Colon (tissue), 2 donors: ENCODE data around the gene TPCN2.

Experiments used
- FAIRE-seq: peaks from 2 replicates; lab custom pipeline; 2012; peaks lifted over from hg19 to GRCh38; lab: Jason Lieb, UNC
- donor health status: control.
- donor health status: control.

TPCN2 gene

DNA sequence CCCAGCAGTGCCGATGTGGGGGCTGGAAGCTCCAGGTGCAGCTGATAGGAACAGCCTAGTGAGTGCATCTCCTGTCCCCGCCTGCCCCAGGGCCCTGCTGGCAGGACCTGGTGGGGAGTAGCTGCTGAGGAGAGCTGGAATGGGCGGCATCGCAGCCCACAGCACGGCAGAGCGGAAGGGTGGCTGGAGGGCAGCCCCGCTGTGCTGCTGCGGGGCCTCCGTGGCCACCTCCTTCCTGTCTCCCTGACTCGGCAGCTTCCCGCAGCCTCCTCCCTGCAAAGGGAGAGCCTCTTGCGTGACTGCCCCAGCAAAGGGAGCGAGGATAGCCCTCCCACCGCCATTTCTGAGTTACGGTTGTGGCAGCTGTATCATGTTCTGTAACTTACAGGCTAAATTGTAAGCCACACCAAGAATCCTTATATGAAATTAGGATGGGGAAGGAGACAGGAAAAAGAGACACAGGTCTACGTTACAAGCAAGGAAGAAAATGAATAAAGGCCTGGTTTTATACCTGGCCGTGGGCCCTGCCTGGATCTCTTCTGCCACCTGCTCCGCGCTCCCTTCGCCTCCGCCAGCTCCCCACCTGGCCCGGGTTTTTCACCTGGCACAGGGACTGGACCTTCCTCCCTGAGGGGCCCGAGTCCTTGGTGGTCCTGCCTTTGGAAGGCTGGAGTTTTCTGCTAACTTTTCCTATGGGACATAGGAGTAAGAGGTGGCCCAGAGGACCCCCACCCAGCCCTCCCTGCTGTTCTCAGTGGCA, 10.0 kb downstream of the TPCN2 start:
- FAIRE-seq: no peak

DNA sequence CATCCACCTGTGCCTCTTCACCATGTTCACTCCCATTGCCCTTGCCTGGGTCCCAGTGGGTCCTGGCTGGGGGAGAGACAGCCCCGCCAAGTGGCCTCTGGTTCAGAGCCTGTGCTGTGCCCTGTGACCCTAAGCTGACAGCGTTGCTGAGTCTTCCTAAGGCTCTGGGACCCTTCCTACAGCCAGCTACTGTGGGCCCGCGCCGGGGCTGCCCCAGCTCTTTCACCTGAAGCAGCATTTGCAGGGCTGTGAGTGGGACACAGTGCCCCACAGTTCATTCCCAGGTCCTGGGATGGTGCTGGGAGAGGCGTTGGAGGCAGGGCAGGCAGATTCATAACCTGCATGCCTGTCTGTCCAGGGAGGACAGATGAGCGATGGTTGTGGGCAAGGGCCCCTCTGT, 10.7 kb downstream of the TPCN2 start:
- FAIRE-seq: no peak

DNA sequence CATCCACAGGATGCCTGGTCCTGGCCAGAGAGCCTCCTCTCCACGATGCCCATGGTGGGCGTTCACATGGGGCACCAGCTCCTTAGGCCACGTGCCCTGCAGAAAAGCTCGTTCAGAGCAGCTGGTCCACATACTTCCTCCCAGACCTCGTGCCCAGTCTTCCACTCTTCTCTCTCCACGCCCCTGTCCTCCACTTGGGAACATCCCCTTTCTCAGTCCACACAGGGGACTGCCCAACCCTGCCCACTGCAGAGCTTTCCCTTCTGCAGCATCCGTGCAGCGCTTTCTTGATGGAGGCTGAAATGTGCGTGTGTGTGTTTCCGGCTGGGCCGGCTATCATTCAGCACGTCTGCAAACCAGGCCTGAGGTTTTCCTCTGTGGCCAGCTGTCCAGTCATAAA, 11.3 kb downstream of the TPCN2 start:
- FAIRE-seq: no peak

DNA sequence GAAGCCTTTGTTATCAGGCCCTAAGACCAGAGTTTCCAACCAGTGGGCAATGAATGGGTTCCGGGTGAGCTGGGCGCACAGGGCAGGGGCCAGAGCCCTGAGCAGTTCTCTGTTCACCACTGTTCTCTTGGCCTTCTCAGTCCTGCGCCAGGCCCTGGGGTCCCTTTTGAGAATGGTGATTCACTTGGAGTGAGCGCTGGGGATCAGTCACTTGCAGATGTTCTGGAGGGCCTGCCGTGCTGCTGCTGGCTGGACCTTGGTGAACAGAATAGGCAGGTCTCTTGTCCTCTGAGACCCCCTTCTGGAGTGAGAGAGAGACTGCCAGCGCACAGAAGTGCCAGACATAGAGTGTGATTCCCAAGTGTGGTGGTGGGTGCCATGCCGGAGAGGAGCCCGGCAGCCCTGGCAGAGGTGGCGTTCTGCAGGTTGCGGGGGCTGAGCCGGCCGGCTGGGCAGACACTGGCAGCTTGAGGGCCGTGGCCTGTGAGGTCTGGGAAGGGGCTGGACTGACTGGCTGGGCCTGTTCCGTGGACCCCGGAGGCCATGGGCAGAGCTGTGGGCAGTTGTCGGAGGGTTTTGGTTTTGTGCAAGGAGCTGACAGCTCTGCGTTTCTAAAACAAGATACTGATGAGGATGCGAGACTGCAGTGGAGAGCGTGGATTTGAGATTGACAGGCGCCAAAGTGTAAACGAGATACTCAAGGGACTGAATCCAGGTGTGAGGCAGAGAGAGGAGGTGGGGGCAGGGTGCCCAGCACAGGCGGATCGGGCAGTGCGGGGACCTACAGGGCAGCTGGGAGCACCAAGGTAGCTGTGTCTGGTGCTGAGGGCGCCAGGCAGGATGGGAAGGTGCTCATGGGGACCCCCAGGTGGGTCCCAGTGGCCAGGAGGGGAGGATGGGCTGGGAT, 12.3 kb downstream of the TPCN2 start:
- no peak for FAIRE-seq

DNA sequence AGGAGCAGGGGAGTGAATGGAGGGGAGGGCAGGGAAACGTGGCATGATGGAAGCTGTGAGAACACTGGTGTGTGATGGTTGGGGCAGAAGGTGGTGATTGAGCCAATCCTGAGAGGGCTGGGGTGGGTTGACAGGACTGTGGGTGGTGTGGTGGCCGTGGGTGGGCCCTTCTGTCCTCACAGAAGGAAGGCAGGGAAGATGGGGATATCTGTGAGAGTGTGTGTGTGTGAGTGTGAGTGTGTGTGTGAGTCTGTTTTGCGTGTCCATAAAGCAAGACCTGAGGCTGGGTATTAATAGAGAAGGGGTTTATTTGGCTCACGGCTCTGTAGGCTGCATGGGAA, 13.0 kb downstream of the TPCN2 start:
- no peak for FAIRE-seq

DNA sequence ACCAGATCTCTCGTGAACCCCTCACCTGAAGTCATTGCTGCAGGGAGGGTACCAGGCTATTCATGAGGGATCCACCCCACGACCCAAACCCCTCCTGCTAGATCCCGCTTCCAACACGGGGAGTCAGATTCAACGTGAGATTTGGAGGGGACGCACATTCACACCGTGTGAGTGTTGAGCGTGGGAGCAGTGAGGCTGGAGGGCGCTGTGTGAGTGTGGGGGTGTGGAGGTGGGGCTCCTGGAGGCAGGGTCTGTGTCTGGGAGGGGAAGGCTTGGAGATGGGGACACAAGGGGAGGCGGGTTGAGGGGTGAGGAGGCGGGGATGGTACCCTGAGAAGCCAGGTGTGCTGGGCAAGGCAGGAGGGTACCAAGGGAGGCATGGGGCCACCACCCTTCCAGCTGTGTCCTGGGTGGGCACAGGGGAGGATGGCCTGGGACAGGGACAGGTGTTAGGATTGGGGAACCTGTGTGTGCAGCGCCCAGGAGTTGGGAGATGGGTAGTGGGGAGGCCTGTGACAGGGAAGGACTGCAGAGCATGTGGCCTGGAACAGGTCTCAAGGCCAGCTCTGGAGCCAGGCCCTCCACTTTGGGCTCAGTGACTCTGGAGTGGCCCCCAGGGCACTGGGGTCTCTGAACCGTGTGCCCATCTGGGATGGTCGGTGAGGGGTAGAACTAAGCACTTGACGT, 13.6 kb downstream of the TPCN2 start:
- no peak for FAIRE-seq

DNA sequence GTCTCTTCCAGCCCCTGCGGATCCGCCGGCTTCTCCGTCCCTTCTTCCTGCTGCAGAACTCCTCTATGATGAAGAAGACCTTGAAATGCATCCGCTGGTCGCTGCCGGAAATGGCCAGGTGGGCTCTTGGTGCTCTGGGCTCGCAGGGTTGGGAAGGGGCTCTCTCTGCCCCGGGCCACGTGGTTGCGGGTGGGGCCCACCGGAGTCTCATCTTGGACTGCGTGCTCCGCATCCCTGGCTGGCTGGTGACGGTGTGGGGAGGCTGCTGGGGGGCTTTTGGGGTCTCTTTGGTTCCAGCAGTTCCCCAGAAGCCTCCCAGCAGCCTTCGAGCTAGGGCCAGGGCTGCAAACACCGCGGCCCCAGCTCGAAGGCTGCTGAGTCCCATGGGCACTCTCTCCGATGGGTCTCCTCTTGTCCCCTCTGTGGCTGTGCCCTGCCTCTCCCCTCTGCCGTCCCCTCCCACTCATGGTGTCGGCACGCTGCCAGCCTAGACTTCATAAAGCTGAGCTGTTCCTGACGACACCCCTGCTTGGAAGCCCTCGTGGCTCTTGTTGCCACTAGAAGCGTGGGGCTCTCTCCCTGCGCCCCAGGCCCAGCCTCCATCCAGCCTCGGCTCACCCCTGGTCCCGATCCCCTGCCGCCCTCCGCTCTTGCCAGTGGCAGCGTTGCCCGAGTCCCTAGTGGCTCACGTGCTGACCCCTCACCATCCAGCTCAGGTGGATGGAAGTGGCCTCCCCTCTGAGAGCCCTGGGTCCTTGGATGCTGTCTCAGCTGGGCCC, 14.3 kb downstream of the TPCN2 start:
- FAIRE-seq: no peak

DNA sequence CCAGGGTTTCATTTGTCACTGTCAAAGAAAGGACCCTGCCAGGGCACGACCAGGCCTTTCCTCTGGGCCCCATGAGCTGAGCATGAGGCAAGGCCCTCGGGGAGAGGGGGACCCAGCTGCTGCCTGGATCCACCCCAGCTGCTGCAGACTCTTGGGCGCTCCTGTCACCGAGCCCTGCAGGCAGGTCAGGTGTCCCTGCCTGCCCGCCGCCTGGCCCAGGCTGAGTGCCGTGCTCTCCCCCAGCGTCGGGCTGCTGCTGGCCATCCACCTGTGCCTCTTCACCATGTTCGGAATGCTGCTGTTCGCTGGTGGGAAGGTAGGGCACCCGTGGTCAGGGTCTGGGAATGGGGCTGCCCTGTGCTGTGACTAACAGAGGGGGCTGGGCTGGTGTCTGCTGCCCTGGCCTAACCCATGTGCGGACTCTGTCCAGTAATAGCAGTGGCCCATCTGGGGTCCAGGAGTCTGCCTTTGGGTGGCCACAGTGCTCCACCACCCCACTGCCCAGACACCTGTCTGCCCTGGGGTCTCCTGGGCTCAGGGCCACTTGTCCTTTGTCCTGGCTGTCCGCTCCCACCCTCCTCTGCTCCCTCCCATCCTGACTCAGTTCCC, 15.0 kb downstream of the TPCN2 start:
- FAIRE-seq: no peak

DNA sequence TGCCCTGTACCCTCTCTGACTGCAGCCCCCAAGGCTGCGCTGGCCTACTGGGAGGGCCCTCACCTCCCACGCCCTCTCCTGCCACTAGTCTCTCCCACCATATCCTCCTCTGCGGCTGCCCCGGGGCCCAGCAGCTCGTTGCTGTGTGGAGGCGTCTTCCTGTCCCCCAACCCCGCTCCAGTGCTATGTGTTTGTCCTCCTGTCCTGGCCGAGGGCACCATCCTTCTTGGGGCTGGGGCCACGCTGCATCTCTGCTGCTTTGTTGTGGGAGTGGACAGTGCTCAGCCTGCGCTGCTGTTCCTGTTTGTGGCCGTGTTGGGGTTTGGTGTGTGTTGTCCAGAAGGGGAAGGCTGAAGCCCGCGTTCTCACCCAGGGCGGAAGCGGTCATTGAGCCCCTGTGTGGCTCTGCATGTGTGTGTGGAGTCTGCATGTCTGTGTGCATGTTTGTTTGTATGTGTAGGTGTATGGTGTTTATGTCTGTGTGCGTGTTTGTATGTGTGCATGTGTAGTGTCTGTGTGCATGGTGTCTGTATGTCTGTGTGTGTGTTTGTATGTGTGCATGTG, 15.7 kb downstream of the TPCN2 start:
- no peak for FAIRE-seq

DNA sequence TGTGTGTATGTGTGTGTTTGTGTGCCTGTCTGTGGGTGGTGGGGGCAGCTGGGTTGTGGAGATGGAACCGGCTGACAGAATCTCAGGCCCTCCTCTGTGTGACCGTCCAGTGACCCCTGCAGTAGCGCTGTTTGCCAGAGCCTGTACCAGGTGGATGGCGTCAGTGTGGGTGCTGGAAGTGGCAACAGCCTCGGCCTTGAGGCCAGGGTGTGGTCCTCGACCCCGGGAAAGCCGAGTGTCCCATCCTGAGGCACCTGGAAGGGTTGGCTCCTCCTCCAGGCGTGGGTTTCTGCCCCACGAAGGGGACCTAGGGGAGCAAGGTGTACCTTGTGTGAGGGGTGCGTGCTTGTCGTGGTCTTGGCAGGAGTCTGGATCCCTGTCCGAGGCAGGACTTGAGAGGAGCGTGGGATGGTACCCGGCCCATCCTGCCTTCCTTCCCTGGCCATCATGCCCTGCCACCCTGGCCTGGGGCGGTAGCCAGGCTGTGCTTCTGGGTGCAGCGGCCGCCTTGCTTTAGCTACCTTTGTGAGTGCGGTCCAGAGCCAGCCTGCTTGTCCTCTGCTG, 16.5 kb downstream of the TPCN2 start:
- FAIRE-seq: no peak

DNA sequence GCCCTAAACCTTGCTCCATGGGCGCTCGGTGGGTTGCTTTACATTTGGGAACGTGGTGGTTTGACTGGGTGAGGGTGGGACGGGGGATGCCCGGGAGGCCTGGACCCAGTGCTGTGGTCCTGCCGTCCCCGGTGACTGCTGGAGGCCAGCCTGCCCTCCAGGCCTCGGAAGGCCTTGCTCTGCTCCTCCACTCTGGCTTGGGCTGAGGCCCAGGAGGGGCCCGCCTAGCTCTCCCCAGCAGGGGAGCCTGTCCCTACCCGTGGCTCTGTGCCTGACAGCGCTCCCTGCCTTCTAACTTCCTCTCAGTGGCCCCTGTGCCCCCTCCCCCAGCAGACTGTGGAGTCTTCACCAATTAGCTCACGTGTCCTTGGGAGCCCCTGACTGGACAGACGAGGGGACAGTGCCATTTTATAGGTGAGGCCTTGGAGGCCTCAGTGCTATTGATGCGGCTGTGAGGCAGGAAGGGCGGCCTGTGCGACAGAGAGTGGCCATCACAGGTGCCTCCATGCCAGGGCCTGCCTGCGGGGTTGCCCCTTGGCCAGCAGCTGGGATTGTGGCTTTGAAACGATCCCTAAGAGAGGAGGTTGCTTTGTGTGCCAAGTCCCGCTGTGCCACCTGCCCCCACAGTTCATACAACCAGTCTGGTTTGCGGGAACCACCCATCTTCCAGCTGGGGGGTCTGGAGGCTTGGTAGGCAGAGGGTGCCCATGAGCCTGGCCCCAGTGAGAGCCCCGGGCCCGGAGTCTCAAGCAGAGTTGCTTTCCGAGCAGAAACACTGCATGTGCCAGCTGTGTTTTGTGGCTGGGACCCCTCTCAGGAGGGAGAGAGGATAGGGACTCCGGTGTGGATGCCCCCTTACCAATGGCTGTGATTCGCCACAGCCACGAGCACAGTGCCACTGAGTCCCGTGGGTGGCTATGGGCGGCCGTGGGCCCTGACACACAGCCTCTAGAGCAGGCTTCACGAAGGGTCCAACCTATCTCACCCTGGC, 17.7 kb downstream of the TPCN2 start:
- FAIRE-seq: no peak

DNA sequence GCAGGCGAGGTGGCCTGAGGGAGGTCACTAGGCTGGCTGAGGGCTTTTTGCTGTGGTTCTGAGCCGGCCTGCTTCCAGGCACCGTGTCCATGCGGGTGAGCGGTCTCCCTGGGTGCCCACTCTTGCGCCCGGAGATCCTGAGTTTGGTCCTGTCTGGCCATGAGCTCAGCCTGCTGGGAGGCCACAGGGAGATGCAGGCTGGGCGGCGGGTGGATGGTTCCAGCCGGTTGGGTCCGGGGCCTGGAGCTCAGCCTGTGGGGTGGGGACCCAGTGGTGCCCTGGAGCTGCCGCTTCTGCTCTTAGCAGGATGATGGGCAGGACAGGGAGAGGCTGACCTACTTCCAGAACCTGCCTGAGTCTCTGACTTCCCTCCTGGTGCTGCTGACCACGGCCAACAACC, 18.5 kb downstream of the TPCN2 start:
- FAIRE-seq: no peak

DNA sequence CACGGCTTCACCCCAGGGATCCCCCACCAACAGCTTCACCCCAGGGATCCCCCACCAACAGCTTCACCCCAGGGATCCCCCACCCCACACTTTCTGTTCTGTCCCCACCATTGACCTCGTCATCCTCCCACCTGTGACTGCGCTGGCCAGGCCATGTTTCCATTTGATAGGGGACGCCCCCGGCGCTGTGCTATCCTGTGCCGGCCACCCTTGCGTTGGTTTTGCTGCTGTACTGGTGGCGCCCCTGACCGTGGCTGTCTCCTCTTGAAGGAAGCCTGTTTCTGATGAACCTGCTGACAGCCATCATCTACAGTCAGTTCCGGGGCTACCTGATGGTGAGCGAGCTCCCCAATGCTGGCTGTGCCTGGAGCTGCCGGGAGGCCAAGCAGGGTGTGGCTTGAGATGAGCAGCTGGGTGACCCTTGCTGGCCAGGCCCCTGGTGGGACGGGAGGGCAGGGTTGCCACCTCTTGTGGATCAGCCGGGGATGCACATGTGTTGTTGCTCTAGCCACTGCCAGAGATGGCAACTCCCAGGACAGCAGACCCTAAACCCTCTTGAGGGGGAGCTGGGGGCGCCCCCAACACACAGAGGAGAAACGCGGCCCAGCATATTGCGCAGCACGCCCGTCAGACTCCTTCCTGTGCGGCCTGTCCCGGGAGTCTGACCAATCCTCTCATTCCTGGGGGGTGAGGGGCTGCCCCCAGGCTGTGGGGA, 22.5 kb downstream of the TPCN2 start:
- FAIRE-seq: no peak

DNA sequence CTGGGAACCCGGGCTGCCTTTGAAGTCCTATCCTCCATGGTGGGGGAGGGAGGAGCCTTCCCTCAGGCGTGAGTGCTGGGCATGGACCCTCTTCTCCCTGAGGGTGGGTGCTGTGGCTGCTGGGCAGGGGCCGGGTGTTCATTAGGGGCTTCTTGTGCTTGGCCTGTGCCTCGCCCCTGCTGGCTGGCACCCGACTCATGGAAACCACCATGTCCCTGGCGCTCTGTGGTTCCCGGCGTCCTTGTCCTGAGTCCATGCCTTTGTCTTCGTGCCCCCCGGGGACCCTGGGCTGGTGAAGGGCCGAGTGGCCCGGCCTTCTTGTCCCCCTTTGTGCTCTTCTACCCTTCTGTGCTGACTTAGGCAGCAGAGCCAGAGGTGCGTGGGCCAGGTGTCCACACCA, 23.2 kb downstream of the TPCN2 start:
- FAIRE-seq: no peak

DNA sequence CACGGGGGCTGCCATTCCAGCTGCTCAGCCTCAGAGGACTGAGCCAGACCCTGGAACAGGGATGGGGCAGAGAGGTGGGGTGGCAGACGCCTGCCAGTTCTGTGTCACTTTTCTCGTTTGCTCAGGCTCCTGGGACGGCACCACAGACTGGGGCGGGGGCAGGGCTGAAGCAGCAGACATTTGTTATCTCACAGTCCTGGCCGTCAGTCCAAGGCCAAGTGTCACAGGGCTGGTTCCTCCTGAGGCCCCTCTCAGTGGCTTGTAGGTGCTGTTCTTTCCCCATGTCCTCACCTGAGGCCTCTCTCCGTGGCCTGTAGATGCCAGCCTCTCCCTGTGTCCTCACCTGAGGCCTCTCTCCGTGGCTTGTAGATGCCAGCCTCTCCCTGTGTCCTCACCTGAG, 24.7 kb downstream of the TPCN2 start:
- no peak for FAIRE-seq

DNA sequence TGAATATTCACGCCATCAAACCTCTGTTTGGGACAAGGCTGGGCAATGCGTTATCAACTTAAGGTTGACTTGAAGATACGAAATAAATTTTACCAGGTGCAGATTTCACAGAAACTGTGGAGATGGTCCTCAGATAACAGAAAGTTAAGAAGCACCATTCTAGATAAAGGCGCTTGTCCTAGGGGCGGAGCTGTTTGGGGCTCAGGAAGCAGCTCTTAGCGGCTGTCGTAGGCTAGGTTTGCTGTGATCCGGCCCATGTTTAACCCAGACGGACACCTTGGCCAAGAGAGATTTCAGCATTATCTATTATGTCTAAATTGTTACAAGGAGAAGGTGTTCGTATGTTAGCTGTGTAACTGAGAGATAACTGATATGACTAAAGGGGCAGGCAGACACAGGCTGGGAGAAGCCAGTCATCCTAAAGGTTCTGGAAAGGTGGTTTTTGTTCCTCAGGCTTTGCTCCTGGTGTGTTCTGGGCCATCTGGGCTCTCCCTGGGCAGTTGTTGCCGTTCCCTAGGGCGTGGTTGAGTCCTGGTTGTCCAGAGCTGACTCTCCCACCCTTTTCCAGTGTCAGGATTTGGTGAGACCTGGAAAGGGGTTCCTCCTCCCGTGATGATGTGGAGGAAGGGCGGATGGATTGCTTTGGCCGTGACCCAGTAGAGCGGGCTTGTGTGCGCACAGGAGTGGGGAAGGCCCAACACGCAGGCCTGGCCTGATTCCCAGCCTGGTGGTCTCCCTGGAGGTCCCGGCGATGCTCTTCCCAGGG, 25.8 kb downstream of the TPCN2 start:
- FAIRE-seq: no peak

DNA sequence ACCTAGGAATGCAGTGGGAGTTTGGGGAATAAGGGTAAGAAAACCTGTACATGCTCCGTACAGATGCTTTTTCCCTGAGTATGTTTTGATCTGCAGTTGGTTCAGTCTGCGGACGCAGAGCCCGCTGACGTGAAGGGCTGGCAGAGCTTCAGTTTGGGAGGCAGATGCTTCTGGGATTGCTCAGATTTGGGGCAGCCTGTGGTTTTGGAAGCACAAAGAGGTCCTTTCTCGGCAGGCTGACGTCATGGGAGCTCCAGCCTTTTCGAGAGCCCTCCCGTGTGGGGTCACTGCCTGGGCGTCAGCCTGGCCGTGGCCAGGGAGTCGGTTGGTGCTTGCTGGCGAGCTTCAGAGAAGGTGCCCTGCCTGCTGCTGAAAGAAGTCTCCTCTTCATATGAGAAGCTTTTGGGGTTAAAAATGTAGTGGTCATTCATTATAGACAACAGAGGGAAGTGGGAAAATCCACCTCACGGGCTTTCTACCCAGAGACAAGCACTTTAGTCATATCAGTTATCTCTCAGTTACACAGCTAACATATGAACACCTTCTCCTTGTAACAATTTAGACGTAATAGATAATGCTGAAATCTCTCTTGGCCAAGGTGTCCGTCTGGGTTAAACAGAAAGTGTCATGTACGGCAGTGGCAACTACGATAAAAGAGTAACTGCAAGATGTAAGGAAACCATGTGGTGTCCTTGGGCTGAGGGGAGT, 26.8 kb downstream of the TPCN2 start:
- FAIRE-seq: no peak
